ENCODE results near the gene HOXB8. TPM values are rescaled to one million over a fixed set of nuclear protein-coding genes. Genes with fewer than 3 reads are reported as not detected.

Gene HOXB8
- total RNA-seq, 1 donor from 2014 or later: not detected

DNA sequence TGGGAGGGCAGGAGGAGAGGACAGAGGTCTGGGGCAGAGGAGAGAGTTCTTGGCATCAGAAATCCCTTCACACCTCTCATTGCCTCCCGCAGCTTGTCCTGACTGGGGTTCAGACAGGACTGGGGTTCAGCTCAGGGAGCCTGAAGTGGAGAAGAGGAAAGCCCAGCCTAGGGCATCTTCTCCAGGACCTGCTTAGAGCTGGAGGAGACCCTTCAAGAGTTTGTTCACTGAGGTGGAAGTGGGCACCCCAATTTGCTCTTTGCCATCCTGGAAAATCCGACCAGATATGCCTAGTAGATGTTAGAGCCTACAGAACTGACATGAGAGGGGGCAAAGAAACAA is 27.0 kb downstream of the HOXB8 start:
- Histone ChIP-seq H3K9me3 (no peaks in the 10 kb centered on the region), H3K4me1 (peaks cover 20% of the 10 kb centered on the region), H3K36me3 (no peaks in the 10 kb centered on the region), H3K27me3 (peaks cover 5% of the 10 kb centered on the region), H3K27ac (peak overlapping the region; percentile 8), H3K4me3 (no peak overlapping the region)
- no peak for DNase-seq (ENCODE audit: extremely low spot score in 2 of 2)
- intact Hi-C loops (cut with DNase I): no loop called here
- TF ChIP-seq, protein P1, sequence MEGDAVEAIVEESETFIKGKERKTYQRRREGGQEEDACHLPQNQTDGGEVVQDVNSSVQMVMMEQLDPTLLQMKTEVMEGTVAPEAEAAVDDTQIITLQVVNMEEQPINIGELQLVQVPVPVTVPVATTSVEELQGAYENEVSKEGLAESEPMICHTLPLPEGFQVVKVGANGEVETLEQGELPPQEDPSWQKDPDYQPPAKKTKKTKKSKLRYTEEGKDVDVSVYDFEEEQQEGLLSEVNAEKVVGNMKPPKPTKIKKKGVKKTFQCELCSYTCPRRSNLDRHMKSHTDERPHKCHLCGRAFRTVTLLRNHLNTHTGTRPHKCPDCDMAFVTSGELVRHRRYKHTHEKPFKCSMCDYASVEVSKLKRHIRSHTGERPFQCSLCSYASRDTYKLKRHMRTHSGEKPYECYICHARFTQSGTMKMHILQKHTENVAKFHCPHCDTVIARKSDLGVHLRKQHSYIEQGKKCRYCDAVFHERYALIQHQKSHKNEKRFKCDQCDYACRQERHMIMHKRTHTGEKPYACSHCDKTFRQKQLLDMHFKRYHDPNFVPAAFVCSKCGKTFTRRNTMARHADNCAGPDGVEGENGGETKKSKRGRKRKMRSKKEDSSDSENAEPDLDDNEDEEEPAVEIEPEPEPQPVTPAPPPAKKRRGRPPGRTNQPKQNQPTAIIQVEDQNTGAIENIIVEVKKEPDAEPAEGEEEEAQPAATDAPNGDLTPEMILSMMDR (IDR thresholded peaks at IDR 0.05): no peak
- TF ChIP-seq POLR2AphosphoS5 (IDR thresholded peaks at IDR 0.05; ENCODE audit: insufficient read depth in 1 of 2, low read depth in 1 of 2) (no peak), POLR2A (IDR thresholded peaks at IDR 0.05) (no peak)

DNA sequence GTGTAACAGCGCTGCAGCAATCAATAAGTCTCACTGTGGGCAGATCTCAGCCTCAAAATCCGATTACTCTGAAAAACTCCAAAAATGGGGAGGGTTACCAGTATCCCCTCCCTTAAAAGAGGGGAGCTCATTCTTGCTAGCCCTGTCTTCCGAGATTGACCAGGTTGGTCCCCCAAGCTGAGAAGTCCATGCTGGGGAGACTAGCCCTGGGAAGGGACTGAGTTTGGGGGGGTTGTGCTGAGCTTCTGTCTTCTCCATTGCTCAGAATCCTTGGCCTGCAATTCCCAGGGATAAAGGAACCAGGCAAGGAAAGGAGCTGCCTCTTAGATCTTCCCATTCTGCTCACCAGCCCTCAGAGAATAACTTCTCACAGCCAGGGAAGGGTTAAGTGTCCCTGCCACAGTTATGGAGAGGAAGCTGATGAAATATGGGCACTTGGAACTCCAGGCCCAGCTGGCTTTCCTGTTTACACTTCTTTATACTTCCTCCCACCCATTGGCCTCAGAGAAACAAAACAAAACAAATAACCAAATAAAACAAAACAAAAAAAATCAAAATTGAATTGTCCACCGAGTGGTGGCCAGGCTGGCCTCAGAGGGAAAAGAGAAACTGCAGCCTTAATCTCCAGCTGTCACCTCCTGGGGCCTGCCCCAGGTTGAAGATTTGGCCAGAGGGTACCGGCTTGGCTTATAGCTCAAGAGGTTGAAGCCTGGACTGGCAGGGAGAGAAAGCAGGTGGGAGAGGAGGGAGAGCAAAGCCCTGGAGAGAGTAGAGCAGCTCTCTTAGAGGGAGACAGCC is 27.6 kb downstream of the HOXB8 start:
- Histone ChIP-seq H3K36me3 (no peaks in the 10 kb centered on the region), H3K27ac (peak overlapping the region; percentile 8), H3K9me3 (no peaks in the 10 kb centered on the region), H3K4me1 (peaks cover 15% of the 10 kb centered on the region), H3K4me3 (no peak overlapping the region), H3K27me3 (no peaks in the 10 kb centered on the region)
- intact Hi-C loops (cut with DNase I): no loop called here
- TF ChIP-seq POLR2A (IDR thresholded peaks at IDR 0.05) (no peak), POLR2AphosphoS5 (IDR thresholded peaks at IDR 0.05; ENCODE audit: insufficient read depth in 1 of 2, low read depth in 1 of 2) (no peak)
- TF ChIP-seq, protein P1 (IDR thresholded peaks at IDR 0.05): no peak
- no peak for DNase-seq (ENCODE audit: extremely low spot score in 2 of 2)

DNA sequence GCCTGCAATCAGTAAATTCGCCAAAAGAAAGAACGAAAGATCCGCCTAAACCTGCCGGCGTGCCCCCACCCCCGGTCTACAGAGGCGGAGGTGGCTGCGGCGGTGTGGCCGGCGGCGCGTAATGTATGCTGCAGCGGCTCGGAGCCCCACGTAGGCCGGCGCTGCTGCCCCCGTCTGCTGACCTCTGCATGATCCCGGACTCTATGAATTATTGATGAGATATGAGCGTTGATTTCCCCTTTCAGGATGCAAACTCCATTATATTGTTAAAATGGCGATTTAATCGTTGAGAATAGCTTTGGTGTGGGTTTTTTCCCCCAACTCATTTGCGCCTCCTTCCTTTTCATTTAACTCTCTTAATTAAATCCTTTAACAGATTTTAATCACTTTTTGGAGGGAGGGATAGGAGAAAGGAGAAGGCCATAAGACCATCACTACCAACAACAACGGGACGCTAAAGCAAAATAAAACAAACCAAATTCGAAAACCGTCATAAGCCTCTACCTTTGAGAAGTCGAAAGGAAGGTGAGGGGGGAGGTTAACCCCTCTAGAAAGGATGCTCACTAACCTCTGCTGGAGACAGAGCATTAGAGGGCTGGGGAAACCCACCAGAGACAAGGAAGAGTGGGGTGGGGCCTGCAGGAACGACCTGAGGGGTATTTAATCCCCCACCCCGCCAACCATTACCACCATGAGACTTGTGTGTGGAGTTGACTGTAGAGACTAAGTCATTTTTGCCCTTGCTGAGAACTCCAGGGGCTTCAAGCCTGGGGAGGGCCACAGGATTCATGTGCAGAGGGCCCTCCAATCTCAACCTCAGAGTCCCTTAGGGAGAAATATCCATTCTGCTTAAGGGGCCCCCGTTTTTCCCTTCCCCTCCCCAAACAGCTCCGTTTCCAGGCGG is 28.5 kb downstream of the HOXB8 start:
- Histone ChIP-seq H3K36me3 (no peaks in the 10 kb centered on the region), H3K4me3 (peak overlapping the region; percentile 55 to 56), H3K27me3 (no peaks in the 10 kb centered on the region), H3K27ac (peak overlapping the region; percentile 27), H3K4me1 (peaks cover 20% of the 10 kb centered on the region), H3K9me3 (no peaks in the 10 kb centered on the region)
- no peak for DNase-seq (ENCODE audit: extremely low spot score in 2 of 2)
- TF ChIP-seq, protein P1 (IDR thresholded peaks at IDR 0.05): no peak
- TF ChIP-seq POLR2A (IDR thresholded peaks at IDR 0.05): no peak
- TF ChIP-seq POLR2AphosphoS5 (IDR thresholded peaks at IDR 0.05; ENCODE audit: insufficient read depth in 1 of 2, low read depth in 1 of 2): no peak
- intact Hi-C loops (cut with DNase I): no loop called here

DNA sequence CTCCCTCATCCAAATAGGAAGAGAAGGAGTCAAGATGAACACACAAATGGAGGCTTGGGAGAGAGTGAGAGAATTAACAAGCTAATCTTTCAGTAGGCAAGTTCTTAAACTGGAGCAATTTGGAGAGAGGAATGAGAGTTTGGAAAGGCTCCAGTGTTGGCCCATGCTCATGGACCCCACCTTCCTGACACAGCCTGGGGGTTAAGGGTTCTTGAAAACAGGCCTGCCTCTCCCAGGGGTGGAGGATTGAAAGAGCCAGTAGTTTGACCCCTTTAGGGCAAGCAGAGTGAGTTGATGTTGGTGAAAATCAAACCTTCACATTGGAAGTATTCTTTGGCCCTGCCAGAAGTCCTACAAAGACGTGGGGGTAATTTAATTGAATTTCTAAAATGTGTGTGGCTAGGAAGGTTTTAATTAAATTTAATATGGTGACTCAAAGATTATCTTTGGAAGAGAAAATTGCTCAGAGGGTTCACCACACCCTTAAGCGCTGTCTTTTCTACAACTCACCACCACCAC is 30.8 kb downstream of the HOXB8 start:
- Histone ChIP-seq H3K4me3 (no peak overlapping the region), H3K9me3 (no peaks in the 10 kb centered on the region), H3K36me3 (no peaks in the 10 kb centered on the region), H3K27me3 (no peaks in the 10 kb centered on the region), H3K27ac (no peak overlapping the region), H3K4me1 (peaks cover 25% of the 10 kb centered on the region)
- no peak for DNase-seq (ENCODE audit: extremely low spot score in 2 of 2)
- TF ChIP-seq POLR2AphosphoS5 (IDR thresholded peaks at IDR 0.05; ENCODE audit: insufficient read depth in 1 of 2, low read depth in 1 of 2): no peak
- TF ChIP-seq, protein P1 (IDR thresholded peaks at IDR 0.05): no peak
- TF ChIP-seq POLR2A (IDR thresholded peaks at IDR 0.05): no peak
- intact Hi-C loops (cut with DNase I): no loop called here
